GM19372 (cell line): ENCODE results near the gene MYH13.

Experiments
- ATAC-seq: cut with Tn5 transposase; IDR thresholded peaks from one replicate; pipeline ENCODE4 v1.9.1; 2021; ENCODE audit warnings: mild to moderate bottlenecking, low read depth, moderate library complexity; ENCODE audit not compliant: unreplicated experiment

The MYH13 gene

DNA sequence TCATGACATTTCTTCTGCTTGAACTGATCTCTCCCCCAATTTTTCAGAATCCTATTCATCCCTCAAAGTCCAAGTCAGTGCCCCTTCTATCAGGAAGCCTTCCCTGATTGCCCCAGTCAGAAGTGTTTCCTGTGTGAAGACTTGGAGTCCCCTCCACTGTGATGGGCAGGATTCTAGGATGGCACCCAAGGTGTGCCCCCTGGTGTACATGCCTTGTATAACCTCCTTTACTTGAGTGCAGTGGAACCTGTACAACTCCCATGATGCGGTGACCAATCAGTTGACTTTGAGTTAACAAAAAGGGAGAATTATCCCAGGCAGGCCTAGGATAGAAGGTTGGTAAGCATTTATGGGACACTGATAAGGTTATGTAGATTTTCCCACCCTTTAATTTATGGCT is 23.4 kb downstream of the MYH13 start:
- no peak for ATAC-seq

DNA sequence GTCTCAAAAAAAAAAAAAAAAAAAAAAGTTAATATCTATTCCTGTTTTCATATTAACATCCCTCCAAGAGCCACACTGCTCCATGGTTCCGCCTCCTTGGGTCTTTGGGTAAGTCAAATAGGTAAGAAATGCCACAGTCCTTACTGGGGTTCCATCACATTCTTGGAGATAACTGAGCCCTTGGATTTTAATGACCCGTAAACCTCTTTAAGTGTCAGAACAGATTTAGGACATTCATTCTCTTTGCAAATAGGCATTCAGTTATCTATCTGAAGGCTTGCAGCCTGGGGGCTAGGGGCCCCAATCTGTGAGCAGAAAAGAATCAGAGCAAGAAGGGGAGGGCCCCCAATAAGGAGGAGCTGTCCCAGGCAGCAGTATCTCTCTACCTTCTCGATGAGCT is 28.0 kb downstream of the MYH13 start:
- no peak for ATAC-seq

DNA sequence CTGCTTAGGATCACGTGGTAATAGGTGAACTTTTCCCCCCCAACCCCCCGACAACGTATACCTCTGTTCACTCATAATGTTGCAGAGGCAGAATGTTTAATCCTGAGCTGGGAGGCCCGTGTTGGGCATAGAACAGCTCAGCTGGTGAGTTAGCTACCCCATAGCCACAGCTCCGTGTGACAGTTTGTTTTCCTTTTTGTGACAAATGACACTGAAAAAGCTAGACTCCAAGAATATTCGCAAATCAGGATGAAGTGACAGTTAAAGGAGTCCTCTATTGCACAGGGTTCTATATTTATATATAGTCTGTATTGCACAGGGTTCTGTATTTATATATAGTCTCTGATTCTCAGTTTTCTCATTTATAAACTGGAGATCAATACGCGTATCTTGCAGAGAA is 33.8 kb downstream of the MYH13 start:
- no peak for ATAC-seq

DNA sequence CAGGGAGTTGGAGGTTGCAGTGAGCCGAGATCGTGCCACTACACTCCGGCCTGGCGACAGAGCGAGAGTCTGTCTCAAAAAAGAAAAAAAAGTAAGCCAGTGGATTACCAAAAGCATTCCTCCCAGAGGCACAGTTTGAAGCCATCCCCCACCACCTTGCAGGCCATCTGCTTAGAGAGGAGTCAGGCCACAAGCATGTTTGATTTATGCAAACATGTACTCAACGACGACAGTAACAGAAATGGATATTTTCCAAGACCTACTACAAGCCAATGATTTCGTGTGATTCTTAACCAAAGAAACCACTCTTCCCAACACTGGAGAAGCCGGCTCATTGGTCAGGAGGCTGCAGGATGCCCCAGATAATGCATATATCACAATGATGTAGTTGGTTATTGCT is 34.8 kb downstream of the MYH13 start:
- ATAC-seq, result no peak

DNA sequence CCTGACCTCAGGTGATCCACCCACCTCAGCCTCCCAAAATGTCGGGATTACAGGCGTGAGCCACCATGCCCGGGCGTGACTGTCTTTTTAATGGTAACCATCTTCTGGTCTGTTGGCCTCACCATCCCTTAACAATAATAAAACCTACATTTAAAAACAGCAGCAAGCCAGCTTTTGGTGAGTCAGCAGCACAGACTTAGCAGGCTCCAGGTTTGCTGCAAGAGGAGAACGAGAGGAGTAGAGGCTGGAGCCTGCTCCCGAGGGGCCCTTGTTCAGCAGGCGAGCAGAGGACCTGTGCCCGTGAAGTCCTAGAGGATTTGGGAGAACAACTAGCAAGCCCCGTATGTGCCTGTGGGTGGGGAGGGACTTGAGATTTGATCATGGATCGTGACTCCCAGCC is 35.7 kb downstream of the MYH13 start:
- ATAC-seq, result no peak

DNA sequence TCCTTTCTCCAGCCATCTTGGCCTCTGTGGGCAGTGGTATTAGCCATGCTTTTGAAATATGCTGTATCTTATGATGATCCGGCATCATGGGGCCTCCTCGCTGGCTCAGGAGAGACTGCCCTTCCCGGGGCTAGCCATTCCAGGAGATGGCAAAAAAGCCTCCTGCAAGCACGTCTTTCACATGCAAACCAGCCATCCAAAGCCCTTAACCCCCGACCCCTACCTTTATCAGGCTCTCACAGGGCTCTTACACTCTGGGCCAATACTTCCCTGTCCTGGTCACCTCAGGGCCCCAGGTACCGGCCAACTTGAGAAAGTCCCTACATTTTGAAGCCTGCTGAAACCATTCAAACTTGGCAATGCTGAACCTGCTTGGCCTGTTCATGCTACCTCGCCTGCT is 36.4 kb downstream of the MYH13 start:
- no peak for ATAC-seq

DNA sequence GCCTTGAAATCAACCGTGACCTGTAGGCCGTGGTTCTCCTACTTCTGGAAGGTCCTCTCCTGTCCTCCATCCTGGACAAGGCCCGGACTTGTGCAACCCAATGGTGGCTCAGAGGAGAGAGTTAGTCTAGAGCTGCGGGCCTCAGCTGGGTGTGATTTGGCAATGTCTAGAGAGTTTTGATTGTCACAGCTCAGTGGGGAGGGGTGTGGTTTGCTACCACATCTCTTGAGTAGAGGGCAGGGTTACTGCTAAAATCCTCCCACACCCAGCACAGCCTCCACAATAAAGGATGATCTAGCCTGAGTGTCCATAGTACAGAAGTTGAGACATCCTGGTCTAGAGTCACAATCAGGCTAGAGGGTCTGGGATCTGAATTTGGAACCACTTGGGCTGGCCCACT is 40.3 kb downstream of the MYH13 start:
- no peak for ATAC-seq

DNA sequence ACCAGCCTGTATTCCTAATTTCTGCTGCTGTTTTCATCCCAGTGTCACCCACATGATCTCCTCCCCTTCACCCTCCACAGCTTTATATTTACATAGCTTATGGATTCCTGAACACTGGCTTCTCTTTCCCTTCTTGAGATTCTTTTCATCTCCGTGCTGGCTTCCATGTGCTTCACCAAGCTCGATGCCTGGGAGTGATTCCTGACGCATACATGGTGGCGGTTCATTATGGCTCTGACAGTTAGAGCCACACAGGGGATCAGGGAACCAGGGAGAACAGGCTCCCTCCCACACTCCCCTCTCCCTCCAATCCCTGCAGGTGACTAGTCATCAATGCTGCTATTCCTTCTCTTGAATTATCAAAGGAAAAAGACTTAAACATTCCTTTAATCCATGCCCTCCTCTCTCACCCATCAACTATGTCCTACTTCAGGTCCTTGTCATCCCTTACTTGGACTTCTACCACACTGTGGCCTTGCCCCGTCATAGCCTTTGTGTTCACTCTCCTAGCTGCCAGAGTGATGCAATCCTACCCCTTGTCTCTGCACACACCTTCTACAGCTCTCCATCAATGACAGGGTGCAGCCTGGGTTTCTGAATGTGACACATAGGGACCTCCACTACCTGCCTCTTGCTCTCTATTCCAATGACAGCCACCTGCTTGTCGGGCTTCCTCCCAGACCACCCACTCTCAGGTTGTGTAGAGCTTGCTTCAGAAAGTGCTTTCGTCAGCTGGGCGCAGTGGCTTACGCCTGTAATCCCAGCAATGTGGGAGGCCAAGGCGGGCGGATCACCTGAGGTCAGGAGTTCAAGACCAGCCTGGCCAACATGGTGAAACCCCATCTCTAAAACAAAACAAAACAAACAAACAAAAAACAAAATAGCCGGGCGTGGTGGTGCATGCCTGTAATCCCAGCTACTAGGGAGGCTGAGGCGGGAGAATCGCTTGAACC is 43.6 kb downstream of the MYH13 start:
- no peak for ATAC-seq

DNA sequence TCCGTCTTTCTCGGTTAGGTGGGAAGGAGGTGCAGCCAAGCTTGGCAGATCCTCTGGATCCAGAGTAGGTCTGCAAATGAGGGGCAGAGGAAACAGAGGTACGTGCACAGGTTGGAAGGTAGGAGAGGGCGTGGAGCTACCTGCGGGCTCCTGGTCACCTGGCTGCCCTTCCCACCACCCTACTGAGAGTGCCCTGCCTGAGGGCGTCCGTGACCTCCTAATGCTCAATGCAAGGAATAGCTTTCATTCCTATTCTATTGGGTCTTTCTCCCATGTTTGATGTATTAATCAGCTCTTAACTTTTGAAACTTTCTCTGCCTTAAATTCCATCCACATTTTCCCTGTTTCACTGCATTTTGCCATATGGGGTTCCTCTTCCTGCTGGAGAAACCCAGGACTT is 44.6 kb downstream of the MYH13 start:
- ATAC-seq, result no peak

DNA sequence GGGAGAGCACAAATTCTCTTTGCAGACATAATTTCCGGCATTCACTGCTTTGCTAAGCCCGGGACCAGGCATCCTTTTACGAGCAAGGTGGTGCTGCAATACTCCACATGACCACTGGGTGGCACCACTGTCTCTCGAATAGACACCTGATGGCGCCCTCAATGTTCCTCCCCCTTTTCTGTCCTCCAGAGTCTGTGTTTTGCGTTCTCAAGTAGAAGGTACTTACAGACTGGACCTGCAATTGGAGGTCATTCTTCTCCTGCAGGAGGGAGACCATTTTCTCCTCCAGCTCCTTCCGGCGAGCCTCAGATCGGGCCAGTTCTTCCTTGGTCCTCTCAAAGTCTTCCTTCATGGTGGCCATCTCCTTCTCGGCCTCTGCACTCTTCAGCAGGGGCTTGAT is 45.2 kb downstream of the MYH13 start:
- ATAC-seq, result no peak

DNA sequence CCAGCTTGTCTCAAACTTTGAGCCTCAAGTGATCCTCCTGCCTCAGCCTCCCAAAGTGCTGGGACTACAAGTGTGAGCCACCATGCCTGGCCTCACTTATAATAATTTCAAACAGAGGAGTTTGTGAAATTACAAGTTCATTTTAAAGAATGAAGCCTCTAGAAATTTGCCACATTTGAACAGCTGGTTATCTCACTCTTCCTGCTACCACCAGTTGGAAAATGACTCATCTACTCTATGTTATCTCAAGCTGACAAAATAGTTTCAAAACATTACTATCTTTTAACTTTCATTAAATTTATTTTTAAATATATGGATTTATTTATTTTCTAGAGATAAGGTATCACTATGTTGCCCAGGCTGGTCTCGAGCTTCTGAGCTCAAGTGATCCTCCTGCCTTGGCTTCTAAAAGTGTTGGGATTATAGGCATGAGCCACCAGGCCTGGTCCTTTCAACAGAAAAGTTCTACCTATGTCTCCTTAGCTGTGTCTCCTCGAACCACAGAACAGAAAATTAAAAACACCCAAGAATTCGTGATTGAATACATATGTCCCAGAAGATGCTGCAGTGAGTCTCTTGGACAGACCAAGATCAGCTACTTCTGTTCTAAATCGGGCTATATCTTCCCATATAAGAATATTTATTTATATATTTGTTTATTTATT is 47.6 kb downstream of the MYH13 start:
- no peak for ATAC-seq

DNA sequence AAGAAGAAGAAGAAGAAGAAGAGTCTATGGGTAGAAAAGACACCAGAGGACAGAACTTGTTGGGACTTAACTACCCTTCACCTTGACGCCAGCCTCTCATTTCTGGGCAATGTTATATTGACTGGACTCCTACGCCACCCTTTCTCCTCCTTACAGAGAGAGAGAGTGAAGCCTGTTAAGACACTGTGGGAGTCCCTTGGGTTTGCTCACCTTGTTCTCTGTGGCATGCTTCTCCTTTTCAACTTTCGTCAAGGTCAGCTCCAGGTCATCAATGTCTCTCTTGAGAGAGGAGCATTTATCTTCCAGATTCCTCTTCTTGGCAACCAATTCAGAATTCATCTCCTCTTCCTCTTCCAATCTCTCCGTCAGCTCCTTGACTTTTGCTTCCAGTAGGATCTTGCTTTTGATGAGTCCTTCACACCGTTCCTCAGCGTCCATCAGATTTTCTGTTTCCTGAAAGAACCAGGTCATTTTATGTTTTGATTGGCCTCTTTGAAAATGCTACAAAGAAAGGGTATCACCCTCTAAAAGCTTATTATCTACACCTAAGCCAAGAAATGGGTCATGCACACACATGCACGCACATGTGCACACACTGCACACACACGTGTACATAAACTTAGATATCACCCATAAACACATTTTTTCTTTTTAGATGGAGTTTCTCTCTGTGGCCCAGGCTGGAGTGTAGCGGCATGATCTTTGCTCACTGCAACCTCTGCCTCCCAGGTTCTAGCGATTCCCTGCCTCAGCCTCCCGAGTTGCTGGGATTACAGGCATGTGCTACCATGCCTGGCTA is 48.8 kb downstream of the MYH13 start:
- no peak for ATAC-seq

DNA sequence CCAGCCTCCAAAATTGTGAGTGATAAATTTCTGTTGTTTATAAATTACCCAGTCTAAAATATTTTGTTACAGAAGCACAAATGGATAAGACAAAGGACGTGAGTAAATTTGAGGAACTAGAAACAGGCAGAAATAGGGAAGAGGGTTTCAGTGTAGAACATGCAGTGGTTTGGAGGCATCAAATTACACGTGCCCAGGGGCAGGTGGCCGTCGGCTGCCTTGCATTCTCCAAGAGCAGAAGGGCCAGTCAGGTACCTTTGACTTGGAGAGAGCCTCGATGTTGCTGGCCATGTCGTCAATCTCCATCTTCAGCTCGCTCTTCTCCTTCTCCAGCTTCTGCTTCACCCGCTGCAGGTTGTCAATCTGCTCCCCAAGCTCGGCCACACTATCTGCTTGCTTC is 54.3 kb downstream of the MYH13 start:
- no peak for ATAC-seq

DNA sequence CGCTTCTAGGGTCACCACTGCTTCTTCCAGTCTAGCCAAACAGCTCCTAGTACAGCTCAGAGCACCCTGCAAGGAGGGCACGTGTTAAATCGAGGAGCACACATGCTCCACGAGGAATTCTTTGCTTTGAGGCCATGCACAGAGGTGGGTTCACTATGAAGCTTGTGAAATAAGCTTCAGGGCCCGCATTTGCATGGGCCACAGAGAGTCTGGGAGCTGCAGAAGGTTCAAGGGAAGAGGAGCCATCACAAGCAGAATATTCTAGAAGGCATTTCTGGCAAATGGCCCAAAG is 55.3 kb downstream of the MYH13 start:
- no peak for ATAC-seq

DNA sequence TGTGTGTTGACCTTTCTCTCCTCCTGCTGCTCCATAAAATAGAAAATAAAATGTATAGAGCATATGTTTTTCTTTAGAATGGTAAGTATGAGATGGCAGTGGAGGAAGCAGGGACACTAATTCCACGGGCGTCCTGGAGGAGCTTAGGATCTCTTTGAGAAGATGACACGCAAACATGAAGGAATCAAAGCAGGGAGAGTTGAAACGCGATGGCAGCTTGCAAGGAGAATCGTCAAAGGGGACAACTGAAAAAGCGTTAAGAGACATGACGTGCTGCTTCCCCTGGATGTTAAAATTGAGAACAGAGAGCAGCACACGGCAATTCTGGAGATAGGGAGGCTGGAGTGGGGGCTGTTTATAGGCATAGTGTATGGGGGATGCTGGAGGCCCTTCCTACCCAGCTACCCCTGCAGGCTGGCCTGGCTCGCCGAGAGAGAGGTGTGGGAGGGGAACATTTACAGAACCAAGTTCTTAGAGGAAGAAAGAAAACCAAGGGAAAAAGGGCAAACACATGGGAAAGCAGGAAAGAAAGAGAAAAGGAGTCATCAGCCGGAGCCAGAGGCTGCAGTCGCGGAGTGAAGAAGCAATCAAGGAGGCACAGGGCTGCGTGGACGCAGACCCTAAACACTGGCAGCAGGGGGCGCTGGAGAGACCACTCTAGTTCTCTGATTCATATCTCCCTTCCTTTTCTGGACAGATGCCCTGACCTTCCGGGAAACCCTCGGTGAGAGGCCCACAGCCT is 55.8 kb downstream of the MYH13 start:
- ATAC-seq, result peak; percentile 62

DNA sequence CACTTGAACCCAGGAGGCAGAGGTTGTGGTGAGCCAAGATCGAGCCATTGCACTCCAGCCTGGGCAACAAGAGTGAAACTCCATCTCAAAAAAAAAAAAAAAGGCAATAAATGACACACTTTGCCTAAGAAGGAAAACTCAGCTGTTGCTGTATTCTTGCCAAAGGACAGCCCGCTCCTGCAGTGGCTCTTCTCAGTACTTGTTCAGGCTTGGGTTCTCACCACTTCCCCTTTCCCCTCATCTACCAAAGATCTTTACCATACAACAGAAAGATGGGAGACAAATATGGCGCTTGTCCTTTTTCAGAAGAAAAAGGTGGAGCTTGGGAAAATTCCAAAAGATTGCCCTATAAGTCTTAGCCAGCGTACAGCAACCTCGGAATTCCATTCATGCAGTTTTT is 58.5 kb downstream of the MYH13 start:
- ATAC-seq, result no peak

DNA sequence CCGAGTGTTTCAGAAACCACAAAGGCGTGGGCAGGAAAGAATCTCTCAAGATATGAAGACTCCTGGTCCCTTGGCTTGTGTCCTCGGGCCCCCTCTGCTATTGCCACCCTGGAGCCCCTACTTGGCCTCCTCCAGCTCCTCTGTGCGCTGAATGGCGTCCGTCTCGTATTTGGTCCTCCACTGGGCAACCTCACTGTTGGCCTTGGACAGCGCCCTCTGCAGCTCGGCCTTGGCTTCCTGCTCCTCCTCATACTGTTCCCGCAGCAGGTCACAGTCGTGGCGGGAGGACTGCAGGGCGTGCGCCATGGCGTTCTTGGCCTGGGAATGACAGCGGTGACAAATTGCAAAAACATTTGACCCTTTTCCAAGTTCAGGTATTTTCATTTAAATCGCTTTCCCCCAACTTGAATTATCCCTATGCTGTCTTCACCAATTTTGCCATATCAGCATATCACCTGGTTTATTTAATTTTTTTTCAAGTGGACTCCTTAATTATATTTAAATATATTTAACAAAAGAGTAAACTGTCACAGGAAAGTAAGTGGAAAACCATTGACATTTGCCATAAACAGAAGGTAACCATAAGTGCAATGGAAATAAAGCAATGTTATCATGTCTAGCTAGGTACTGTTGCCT is 59.7 kb downstream of the MYH13 start:
- ATAC-seq, result no peak

DNA sequence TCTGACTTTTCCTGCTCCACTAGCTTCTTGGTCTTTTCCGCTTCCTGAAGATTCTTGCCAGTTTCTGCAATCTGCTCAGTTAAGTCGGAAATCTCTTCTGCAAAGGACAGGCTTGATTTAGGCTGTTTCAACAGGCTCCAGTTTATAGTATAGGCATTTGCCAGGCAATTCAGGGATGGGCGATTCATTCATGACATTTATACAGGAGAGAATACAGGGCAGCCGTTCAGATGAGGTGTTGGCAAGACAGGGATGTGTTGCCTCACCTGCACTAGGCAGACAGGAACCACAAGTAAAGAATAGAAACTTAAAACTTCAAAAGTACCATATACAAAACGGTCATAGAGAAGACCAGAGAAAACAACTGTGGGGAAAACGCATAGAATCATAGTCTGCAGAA is 61.7 kb downstream of the MYH13 start:
- no peak for ATAC-seq

DNA sequence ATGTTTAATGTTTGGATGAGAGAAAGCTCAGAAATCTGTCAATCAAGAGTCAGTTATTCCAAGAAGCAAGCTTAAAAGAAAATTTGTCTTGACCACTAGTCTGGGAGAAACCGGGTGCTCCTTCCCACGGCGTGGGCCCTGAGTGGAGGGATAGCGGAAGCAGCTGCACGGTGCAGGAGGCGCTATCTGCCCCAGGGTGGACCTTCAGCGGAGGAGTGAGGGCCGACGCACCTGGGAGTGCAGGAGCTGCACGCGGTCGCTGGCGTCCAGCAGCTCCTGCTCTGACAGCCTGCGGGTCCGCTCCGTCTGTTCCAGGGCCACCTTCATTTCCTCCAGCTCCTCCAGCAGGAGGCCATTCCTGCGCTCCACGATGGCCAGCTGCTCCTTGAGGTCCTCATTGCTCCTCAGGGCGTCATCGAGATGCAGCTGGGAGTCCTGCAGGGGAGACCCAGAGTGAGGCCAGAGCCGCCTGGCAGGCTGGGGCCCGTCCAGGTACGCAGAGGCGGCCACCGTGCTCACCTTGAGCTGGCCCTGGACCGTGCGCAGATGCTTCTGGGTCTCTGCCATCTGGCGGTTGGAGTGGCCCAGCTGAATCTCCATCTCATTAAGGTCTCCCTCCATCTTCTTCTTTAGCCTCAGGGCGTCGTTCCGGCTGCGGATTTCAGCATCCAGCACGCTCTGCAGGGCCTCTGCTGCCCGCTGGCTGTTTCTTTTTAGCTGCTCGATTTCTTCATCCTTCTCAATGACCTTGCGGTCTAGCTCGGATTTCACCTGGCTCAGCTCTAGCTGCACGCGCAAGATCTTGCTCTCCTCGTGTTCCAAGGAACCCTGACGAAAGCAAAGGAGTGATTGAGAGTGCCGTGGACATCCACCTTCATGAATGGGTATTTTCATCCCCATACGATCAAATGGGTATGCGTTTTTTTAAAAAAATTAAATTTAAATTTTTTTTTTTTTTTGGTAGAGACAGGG is 63.5 kb downstream of the MYH13 start:
- ATAC-seq, result no peak
